Mesodermal cell (in vitro differentiated cells): ENCODE data around the gene TMEM52B.
"Not testable (repeated sequence)": the region's sequence is repeated elsewhere in the genome, so short reads cannot be mapped to it uniquely, and the experiment has no call there.

Experiments used
- H3K27ac ChIP-seq: 2 replicates; pipeline ENCODE4 v1.7.0; 2013; ENCODE audit warnings: mild to moderate bottlenecking, low read depth, low read length, moderate library complexity; ENCODE audit not compliant: severe bottlenecking
- H3K36me3 ChIP-seq: 2 replicates; pipeline ENCODE4 v1.7.1; 2013; ENCODE audit warnings: mild to moderate bottlenecking, low read length, moderate library complexity; ENCODE audit not compliant: control insufficient read depth, insufficient read depth
- H3K4me1 ChIP-seq: one replicate; pipeline ENCODE4 v1.7.1; 2013; ENCODE audit warnings: mild to moderate bottlenecking, low read length; ENCODE audit not compliant: insufficient read depth, control insufficient read depth, poor library complexity, severe bottlenecking
- H3K4me3 ChIP-seq: 2 replicates; pipeline ENCODE4 v1.7.0; 2013; ENCODE audit warnings: low read length, control low read depth, mild to moderate bottlenecking; ENCODE audit not compliant: insufficient read depth, poor library complexity, severe bottlenecking; ENCODE audit errors: extremely low read depth
- H3K9me3 ChIP-seq: 2 replicates; pipeline ENCODE4 v1.7.1; 2013; ENCODE audit warnings: mild to moderate bottlenecking, low read length, moderate library complexity; ENCODE audit not compliant: control insufficient read depth
- WGBS, 2 experiments: methylation state at CpG; one replicate each; pipeline ENCODE4 v1.1.5; 2013; ENCODE audit warnings: missing lambda C conversion rate in 2 of 2; ENCODE audit not compliant: insufficient coverage in 2 of 2; 5-methylcytosine and 5-hydroxymethylcytosine counted together

Gene TMEM52B

GRCh38 chr12:10171973-10172728, 6.7 kb upstream of the TMEM52B start, which contains the start of gene OLR1:
Gene OLR1 (minus strand): TSS chr12:10172132. CDS start chr12:10172077, 55 bp downstream.
- no peak within 1 kb of the TSS for H3K4me3 ChIP-seq
- WGBS, 2 experiments: 96% methylated on average over 3 to 6 of the region's 7 CpGs

DNA sequence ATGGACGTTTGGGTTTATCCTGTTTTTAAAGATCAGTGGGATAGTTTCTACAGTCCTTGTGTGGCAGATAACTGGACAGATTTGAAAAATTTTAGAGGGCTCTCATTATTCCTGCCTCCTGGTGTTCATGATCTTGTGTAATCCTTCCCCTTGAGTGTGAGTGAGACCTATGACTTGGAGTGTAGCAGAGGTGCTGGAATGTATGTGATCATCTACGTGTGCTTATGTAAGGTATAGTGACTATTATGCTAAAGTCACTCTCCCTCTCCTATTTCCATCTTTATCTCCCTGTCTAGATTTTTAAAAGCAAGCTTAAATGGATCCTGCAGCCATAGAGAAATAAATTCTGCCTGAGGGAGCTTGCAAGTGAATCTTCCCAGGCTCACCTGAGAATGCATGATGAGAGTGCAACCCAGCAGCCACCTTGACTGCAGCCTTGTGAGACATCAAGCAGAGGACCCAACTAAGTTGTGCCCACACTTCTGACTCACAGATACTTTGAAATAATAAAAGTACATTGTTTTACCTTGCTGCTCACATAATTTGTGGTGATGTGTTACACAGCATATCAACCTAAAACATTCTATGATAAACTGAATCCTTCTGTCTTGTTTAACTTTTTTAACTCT, 3.7 kb upstream of the TMEM52B start:
- WGBS, 2 experiments: no CpG with 5 or more reads among the region's 2 CpGs
- no peaks in the 10 kb centered on the region for H3K36me3 ChIP-seq
- peaks cover 14% of the 10 kb centered on the region for H3K4me1 ChIP-seq
- H3K9me3 ChIP-seq: no peaks in the 10 kb centered on the region
- no peak overlapping the region for H3K27ac ChIP-seq
- no peak overlapping the region for H3K4me3 ChIP-seq

More at GRCh38 chr12:10171973-10172728, 6.7 kb upstream of the TMEM52B start, which contains the start of gene OLR1:
- Histone ChIP-seq H3K4me1 (peaks cover 13% of the 10 kb centered on the region), H3K27ac (no peak within 1 kb of the TSS), H3K36me3 (no peaks in the 10 kb centered on the region), H3K9me3 (no peaks in the 10 kb centered on the region)

DNA sequence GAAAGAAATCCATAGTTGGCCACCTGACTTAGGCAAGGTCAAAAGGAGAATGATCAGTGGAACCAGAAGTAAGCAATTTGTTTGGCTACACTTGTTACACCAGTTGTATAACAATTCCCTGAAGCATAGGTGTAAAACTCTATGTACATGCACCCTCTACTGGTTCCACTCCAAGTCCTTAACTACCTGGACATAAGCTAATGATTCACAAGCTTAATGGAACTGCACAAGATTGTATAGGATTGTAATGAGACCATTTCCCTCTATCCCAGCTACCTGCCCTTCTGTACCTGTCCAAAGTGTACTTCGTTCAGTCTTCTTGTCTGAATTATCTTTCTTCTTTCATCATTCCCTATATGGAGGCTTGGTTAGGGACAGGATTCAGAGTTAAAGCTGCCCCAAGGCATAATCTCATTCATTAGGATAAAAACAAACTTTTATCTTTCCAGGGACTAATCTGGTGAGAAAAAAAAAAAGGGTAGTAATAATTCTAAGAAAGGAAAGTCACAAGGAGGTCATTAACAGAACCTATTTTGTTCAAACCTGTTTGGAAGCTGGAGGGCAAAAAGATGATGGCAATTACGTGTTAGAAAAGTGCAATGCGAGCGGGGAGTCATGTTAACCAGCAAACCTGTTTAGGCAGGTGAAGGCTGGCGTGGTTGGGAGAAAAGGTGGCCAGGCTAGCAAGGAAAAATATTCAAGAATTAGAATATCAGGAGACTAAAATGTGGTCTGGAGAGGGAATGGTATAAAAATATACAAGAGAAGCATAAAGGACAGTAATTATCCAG, 2.8 kb upstream of the TMEM52B start:
- Histone ChIP-seq H3K9me3 (no peaks in the 10 kb centered on the region), H3K36me3 (no peaks in the 10 kb centered on the region), H3K4me1 (peaks cover 16% of the 10 kb centered on the region), H3K27ac (no peak overlapping the region), H3K4me3 (no peak overlapping the region)
- 83 to 87% methylated on average over 4 to 5 of the region's 5 CpGs for WGBS, 2 experiments

DNA sequence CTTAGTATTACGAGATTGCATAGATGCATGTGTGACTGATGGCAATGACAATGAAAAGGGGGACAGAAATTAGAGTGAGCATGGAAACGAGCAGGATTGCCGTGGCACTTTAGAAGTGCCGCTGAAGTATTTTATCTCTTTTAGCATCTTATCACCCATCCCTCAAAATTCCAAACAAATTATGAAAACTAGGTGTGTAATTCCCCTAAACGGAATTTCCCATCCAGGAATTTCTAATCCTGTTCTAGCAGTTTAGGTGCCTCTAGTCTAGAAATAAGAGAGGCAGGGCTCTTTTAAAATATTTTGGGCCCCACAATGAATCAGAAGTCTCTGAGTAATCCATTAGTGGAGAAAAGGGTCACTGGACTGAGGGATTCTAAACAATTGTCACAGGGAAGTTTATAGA, 947 bp downstream of the TMEM52B start:
- Histone ChIP-seq H3K27ac (no peak overlapping the region), H3K36me3 (no peaks in the 10 kb centered on the region), H3K9me3 (no peaks in the 10 kb centered on the region), H3K4me1 (peaks cover 16% of the 10 kb centered on the region), H3K4me3 (no peak overlapping the region)
- WGBS, 2 experiments: 90 to 100% methylated on average over 1 of the region's 5 CpGs

- no peak overlapping the region for H3K27ac ChIP-seq
- no peaks in the 10 kb centered on the region for H3K36me3 ChIP-seq
- 68 to 100% methylated on average over 2 of the region's 5 CpGs for WGBS, 2 experiments
- H3K4me3 ChIP-seq: no peak overlapping the region
- peaks cover 16% of the 10 kb centered on the region for H3K4me1 ChIP-seq
- no peaks in the 10 kb centered on the region for H3K9me3 ChIP-seq
Observed at GRCh38 chr12:10182354-10183049, 3.7 kb downstream of the TMEM52B start.

DNA sequence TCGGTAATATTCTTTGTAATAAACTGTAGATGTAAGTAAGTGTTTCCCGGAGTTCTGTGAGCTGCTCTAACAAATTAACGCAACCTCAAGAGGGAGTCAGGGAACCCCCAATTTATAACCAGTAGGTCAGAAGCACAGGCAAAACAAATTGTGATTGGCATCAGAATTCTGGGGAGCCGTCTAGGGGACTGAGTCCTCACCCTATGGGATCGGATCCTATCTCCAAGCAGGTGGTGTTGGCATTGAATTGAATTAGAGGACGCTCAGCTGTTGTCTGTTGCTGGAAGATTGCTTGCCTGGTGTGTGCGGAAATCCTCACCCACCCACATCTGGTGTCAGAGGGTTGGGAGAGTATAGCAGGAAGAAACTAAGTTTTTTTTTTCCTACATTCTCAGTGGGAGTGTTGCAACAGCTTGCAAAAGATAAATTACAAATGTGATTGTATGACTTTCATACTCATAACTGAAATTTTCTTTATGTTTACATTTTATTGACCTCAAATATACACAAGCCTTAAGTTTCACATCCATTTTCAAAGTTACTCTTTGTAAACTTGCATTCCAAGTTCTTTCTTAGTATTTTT, 5.5 kb downstream of the TMEM52B start:
- Histone ChIP-seq H3K9me3 (no peaks in the 10 kb centered on the region), H3K27ac (no peak overlapping the region), H3K36me3 (no peaks in the 10 kb centered on the region), H3K4me3 (no peak overlapping the region), H3K4me1 (peaks cover 10% of the 10 kb centered on the region)
- 89 to 100% methylated on average over 4 of the region's 7 CpGs for WGBS, 2 experiments

GRCh38 chr12:10186299-10186698, 7.5 kb downstream of the TMEM52B start:
- WGBS, 2 experiments: 91 to 98% methylated on average over 10 to 11 of the region's 11 CpGs
- Histone ChIP-seq H3K9me3 (no peaks in the 10 kb centered on the region), H3K27ac (no peak overlapping the region), H3K4me1 (peaks cover 8% of the 10 kb centered on the region), H3K36me3 (no peaks in the 10 kb centered on the region), H3K4me3 (no peak overlapping the region)

DNA sequence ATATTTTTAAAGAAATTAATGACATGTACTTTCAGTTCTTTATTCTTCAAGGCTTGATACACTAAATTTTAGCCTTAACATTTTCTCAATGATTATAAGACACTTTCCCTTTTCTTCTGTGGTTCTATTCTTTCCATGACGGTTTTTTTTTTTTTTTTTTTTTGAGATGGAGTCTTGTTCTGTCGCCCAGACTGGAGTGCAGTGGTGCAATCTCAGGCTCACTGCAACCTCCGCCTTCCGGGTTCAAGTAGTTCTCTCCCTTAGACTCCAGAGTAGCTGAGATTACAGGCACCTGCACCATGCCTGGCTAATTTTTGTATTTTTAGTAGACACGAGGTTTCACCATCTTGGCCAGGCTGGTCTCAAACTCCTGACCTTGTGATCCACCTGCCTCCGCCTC, 8.1 kb downstream of the TMEM52B start:
- not testable (repeated sequence) for H3K36me3 ChIP-seq, H3K9me3 ChIP-seq, H3K4me3 ChIP-seq, H3K27ac ChIP-seq
- WGBS, 2 experiments: 94 to 97% methylated on average over 4 to 5 of the region's 6 CpGs
- peaks cover 13% of the 10 kb centered on the region for H3K4me1 ChIP-seq

DNA sequence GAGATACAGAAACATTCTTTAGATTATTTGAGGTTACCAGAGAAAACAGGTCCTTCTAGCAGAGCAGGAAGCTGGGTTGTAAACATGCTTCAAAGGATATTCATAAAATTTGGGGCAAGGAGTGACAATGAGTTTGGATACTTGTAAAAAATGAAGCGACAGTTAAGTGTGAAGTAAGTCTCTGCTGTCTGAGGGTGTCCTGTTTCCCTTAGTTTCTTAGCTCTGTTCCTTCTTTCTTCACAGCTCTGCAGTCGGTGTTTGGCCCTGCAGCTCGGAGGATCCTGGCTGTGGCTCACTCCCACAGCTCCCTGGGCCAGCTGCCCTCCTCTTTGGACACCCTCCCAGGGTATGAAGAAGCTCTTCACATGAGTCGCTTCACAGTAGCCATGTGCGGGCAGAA, 10.8 kb downstream of the TMEM52B start:
- Histone ChIP-seq H3K4me3 (no peak overlapping the region), H3K4me1 (peaks cover 13% of the 10 kb centered on the region), H3K36me3 (no peaks in the 10 kb centered on the region), H3K27ac (peak overlapping the region; percentile 56), H3K9me3 (no peaks in the 10 kb centered on the region)
- WGBS, 2 experiments: 77 to 83% methylated on average over 4 of the region's 5 CpGs
